K562 (cell line): ENCODE data around the gene DNAJC30. TPM values are rescaled to one million over a fixed set of nuclear protein-coding genes. Genes with fewer than 3 reads are reported as not detected.

Source experiments
- CBX2 ChIP-seq: fragments of 200-600 bp; sonication (generic); IDR thresholded peaks from one replicate; pipeline ENCODE4 v1.6.1; 2012; ENCODE audit warnings: mild to moderate bottlenecking, low read length, inconsistent platforms; ENCODE audit not compliant: insufficient read depth, poor library complexity, severe bottlenecking
- CHCHD3 ChIP-seq: fragments of 250-450 bp; sonication (Bioruptor Pico); IDR thresholded peaks from 2 replicates; pipeline ENCODE4 v2.1.2; 2022; ENCODE audit warnings: mild to moderate bottlenecking
- EP300 ChIP-seq: IDR thresholded peaks from 2 replicates; pipeline ENCODE4 v1.6.1; 2012; ENCODE audit warnings: low read length, improper control_type of control experiment
- FOXK1 ChIP-seq: sonication (generic); formaldehyde crosslinking; IDR thresholded peaks from 2 replicates; pipeline ENCODE4 v1.8.0; 2022; ENCODE audit warnings: missing genetic modification reagents, mild to moderate bottlenecking, borderline replicate concordance
- GATAD2A ChIP-seq: fragments of 450-650 bp; IDR thresholded peaks from 2 replicates; pipeline ENCODE4 v1.6.1; 2017
- NRF1 ChIP-seq, 2 experiments: fragments of 450-650 bp; IDR thresholded peaks in 1 of 2; conservative IDR thresholded peaks in 1 of 2; 2 replicates each; pipeline ENCODE4 v1.6.1; 2014; ENCODE audit warnings: mild to moderate bottlenecking in 2 of 2
- RCOR1 ChIP-seq, 2 experiments: IDR thresholded peaks; 2 replicates each; pipeline ENCODE4 v1.6.1; 2012; ENCODE audit warnings: low read depth in 2 of 2, low read length in 2 of 2, borderline replicate concordance in 1 of 2, improper control_type of control experiment in 1 of 2
- TAF1 ChIP-seq: IDR thresholded peaks from 2 replicates; pipeline ENCODE4 v1.6.1; 2011; ENCODE audit warnings: mild to moderate bottlenecking, low read length, moderate library complexity; ENCODE audit not compliant: insufficient read depth, control insufficient read depth, severe bottlenecking; ENCODE audit errors: extremely low read depth
- TGIF2 ChIP-seq: sonication (generic); formaldehyde crosslinking; IDR thresholded peaks from 2 replicates; pipeline ENCODE4 v1.8.1; 2022; ENCODE audit warnings: mild to moderate bottlenecking, missing genetic modification reagents, moderate library complexity
- TOE1 ChIP-seq, 2 experiments: fragments of 450-650 bp in 1 of 2; sonication (generic) in 1 of 2; formaldehyde crosslinking in 1 of 2; IDR thresholded peaks; 2 replicates each; pipeline versions ENCODE4 v1.7.1 to v1.8.0; 2016 to 2022; ENCODE audit warnings: borderline replicate concordance in 2 of 2, mild to moderate bottlenecking in 2 of 2, antibody characterized with exemption in 1 of 2, inconsistent platforms in 1 of 2, low read depth in 1 of 2, missing genetic modification reagents in 1 of 2, moderate library complexity in 1 of 2
- TRIM28 ChIP-seq: fragments of 450-650 bp; IDR thresholded peaks from 2 replicates; pipeline ENCODE4 v1.6.1; 2017
- U2AF1 ChIP-seq: fragments of 200-400 bp; formaldehyde crosslinking; optimal IDR thresholded peaks from 2 replicates; pipeline ENCODE3; 2017; ENCODE audit warnings: mild to moderate bottlenecking, low read depth, low read length, moderate library complexity
- ZFX ChIP-seq: sonication (generic); formaldehyde crosslinking; IDR thresholded peaks from 2 replicates; pipeline ENCODE4 v1.8.0; 2022; ENCODE audit warnings: mild to moderate bottlenecking, missing genetic modification reagents, moderate library complexity
- polyA plus RNA-seq, 8 experiments: library from polyadenylated mRNA; depleted of rRNA in 4 of 8; stranded (reverse) in 5 of 8; unstranded in 3 of 8; fragments of >200 nt; fragmentation: Nextera tagmentation in 2 of 8; fragmentation: Illumina TruSeq in 1 of 8; extraction: Ambion mirVana in 2 of 8; extraction: Trizol in 1 of 8; gene quantifications; 2 replicates each; pipeline versions ENCODE4 v1.2.1 to v1.2.3, GENCODE V29; 2011 to 2014; ENCODE audit warnings: inconsistent platforms in 1 of 8, missing spikeins in 1 of 8
- total RNA-seq, 7 experiments: library from RNA; depleted of rRNA in 6 of 7; stranded (reverse); fragments of >200 nt in 6 of 7; fragmentation: Illumina TruSeq in 2 of 7; extraction: Trizol in 2 of 7; gene quantifications; 2 replicates each; pipeline versions ENCODE4 v1.2.1 to v1.2.3, GENCODE V29; 2011 to 2021; ENCODE audit warnings: low replicate concordance in 1 of 7
- TF ChIP-seq, protein P1 (sequence below), 2 experiments: fragments of 200-800 bp in 1 of 2; sonication (Bioruptor generic) in 1 of 2; sonication (generic) in 1 of 2; formaldehyde crosslinking in 1 of 2; IDR thresholded peaks in 1 of 2; conservative IDR thresholded peaks in 1 of 2; 2 replicates each; pipeline versions ENCODE4 v1.5.0 to v1.6.1; 2016 to 2020; ENCODE audit warnings: missing compliant biosample characterization in 1 of 2, missing genetic modification characterization in 1 of 2, missing genetic modification reagents in 1 of 2
- TF ChIP-seq, protein P2 (sequence below): sonication (generic); formaldehyde crosslinking; IDR thresholded peaks from 2 replicates; pipeline ENCODE4 v1.8.1; 2023; ENCODE audit warnings: mild to moderate bottlenecking, missing genetic modification reagents
- TF ChIP-seq, protein P3 (sequence below): sonication (generic); formaldehyde crosslinking; IDR thresholded peaks from 2 replicates; pipeline ENCODE4 v1.8.1; 2023; ENCODE audit warnings: mild to moderate bottlenecking, missing genetic modification reagents
- TF ChIP-seq, protein P4 (sequence below): fragments of 250-450 bp; sonication (Bioruptor Pico); IDR thresholded peaks from 2 replicates; pipeline ENCODE4 v1.4.0; 2020; ENCODE audit warnings: borderline replicate concordance

DNAJC30 gene
- total and polyA plus RNA-seq, 9 of the 15 experiments (the other 6 are each of a cell fraction or from before 2014, with no cell fraction given), result 1.1 to 11.3 (median 4.6) TPM

DNA sequence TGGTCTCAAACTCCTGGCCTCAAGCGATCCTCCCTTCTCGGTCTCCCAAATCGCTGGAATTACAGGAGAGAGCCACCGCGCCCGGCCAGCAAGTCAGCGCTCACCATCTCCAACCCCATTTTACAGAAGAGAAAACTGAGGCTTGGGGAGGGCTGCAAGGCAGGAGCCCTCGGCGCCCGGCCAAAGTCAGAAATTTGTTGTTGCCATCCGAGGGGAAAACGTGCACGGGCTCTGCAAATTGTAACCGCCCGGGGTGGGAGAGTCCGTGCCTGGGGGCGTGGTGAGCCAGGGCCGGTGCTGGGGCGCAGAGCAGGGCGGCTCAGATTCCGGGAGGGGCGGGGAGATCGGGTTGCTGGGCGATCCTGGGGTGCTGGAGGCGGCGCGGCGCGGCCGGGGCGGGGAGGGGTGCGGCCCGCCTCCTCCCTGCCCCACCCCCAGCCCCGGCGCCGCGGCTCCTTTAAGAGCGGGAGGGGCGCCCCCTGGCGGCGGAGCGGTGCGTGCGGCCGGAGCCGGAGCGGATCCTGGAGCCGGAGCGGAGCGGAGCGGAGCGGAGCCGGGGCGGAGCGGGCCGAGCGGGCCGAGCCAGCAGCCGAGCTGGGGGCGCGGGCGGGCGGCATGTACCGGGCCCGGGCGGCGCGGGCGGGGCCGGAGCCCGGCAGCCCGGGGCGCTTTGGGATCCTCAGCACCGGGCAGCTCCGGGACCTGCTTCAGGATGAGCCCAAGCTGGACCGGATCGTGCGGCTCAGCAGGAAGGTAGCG, 15.7 kb downstream of the DNAJC30 start, which contains the start of gene VPS37D (continued):
- TF ChIP-seq TOE1 (IDR thresholded peaks at IDR 0.05; ENCODE audit: borderline replicate concordance) (peak; percentile 66; the same call in 1 of the 2 replicates), TOE1 (CRISPR knock-in tag; IDR thresholded peaks at IDR 0.05; ENCODE audit: borderline replicate concordance, low read depth) (no peak), NRF1 (conservative IDR thresholded peaks at IDR 0.05 in 1 of 2, IDR thresholded peaks at IDR 0.05 in 1 of 2) (peak in 1 of 2 experiments; percentile 68; a peak in 3 of 4 replicates), ZFX (CRISPR knock-in tag) (0 out of 2 replicates have a peak, but pooled peaks have one; percentile 39), EP300 (no peak), CBX2 (no peak), GATAD2A (0 out of 2 replicates have a peak, but pooled peaks have one; percentile 66), U2AF1 (peak; percentile 95), TRIM28 (0 out of 2 replicates have a peak, but pooled peaks have one; percentile 60), FOXK1 (CRISPR knock-in tag) (0 out of 2 replicates have a peak, but pooled peaks have one; percentile 37), RCOR1 (IDR thresholded peaks at IDR 0.05; ENCODE audit: borderline replicate concordance in 1 of 2, low read depth in 2 of 2, low read length in 2 of 2) (peak; percentile 93 to 97), TGIF2 (CRISPR knock-in tag) (no peak), CHCHD3 (no peak), TAF1 (peak; percentile 46)
- TF ChIP-seq, protein P1, sequence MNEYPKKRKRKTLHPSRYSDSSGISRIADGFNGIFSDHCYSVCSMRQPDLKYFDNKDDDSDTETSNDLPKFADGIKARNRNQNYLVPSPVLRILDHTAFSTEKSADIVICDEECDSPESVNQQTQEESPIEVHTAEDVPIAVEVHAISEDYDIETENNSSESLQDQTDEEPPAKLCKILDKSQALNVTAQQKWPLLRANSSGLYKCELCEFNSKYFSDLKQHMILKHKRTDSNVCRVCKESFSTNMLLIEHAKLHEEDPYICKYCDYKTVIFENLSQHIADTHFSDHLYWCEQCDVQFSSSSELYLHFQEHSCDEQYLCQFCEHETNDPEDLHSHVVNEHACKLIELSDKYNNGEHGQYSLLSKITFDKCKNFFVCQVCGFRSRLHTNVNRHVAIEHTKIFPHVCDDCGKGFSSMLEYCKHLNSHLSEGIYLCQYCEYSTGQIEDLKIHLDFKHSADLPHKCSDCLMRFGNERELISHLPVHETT (CRISPR knock-in tag; conservative IDR thresholded peaks at IDR 0.05 in 1 of 2, IDR thresholded peaks at IDR 0.05 in 1 of 2), result peak in 1 of 2 experiments; percentile 91; a peak in 2 of 4 replicates
- TF ChIP-seq, protein P2, sequence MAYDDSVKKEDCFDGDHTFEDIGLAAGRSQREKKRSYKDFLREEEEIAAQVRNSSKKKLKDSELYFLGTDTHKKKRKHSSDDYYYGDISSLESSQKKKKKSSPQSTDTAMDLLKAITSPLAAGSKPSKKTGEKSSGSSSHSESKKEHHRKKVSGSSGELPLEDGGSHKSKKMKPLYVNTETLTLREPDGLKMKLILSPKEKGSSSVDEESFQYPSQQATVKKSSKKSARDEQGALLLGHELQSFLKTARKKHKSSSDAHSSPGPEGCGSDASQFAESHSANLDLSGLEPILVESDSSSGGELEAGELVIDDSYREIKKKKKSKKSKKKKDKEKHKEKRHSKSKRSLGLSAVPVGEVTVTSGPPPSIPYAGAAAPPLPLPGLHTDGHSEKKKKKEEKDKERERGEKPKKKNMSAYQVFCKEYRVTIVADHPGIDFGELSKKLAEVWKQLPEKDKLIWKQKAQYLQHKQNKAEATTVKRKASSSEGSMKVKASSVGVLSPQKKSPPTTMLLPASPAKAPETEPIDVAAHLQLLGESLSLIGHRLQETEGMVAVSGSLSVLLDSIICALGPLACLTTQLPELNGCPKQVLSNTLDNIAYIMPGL (CRISPR knock-in tag), result peak; percentile 59; the same call in 1 of the 2 replicates
- TF ChIP-seq, protein P3, sequence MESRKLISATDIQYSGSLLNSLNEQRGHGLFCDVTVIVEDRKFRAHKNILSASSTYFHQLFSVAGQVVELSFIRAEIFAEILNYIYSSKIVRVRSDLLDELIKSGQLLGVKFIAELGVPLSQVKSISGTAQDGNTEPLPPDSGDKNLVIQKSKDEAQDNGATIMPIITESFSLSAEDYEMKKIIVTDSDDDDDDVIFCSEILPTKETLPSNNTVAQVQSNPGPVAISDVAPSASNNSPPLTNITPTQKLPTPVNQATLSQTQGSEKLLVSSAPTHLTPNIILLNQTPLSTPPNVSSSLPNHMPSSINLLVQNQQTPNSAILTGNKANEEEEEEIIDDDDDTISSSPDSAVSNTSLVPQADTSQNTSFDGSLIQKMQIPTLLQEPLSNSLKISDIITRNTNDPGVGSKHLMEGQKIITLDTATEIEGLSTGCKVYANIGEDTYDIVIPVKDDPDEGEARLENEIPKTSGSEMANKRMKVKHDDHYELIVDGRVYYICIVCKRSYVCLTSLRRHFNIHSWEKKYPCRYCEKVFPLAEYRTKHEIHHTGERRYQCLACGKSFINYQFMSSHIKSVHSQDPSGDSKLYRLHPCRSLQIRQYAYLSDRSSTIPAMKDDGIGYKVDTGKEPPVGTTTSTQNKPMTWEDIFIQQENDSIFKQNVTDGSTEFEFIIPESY (CRISPR knock-in tag), result peak; percentile 10
- TF ChIP-seq, protein P4, sequence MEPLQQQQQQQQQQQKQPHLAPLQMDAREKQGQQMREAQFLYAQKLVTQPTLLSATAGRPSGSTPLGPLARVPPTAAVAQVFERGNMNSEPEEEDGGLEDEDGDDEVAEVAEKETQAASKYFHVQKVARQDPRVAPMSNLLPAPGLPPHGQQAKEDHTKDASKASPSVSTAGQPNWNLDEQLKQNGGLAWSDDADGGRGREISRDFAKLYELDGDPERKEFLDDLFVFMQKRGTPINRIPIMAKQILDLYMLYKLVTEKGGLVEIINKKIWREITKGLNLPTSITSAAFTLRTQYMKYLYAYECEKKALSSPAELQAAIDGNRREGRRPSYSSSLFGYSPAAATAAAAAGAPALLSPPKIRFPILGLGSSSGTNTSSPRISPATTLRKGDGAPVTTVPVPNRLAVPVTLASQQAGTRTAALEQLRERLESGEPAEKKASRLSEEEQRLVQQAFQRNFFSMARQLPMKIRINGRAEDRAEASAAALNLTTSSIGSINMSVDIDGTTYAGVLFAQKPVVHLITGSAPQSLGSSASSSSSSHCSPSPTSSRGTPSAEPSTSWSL, result no peak
